Activated CD8-positive, alpha-beta T cell treated with anti-CD3 and anti-CD28 coated beads for 36 hours (primary cell): ENCODE results near the gene CRAT. TPM values are rescaled to one million over a fixed set of nuclear protein-coding genes. Genes with fewer than 3 reads are reported as not detected.
A peak's percentile ranks its signal among the peaks of the same experiment; 100 is the strongest.

Experiments used
- ATAC-seq: fragments of 200-7000 bp; cut with Tn5 transposase; one replicate; pipeline ENCODE4 v1.10.0; 2021; ENCODE audit warnings: mild to moderate bottlenecking, moderate library complexity
- CTCF ChIA-PET: fragments of 350-600 bp; sonication (Branson Sonifier 250); formaldehyde crosslinking; loops from one replicate; lab custom pipeline; 2021; ENCODE audit warnings: antibody characterized with exemption; lab: Charles Lee
- POLR2A ChIA-PET: fragments of 350-600 bp; sonication (Branson Sonifier 250); formaldehyde crosslinking; loops from one replicate; lab custom pipeline; 2021; ENCODE audit warnings: antibody characterized with exemption; lab: Charles Lee
- DNase-seq: peaks from one replicate; pipeline ENCODE4 v3.0.0-alpha.2; 2020
- H3K27ac Mint-ChIP-seq: one replicate; pipeline ENCODE4 v1.8.0; 2021; ENCODE audit warnings: mild to moderate bottlenecking, mixed read lengths
- H3K27me3 Mint-ChIP-seq: one replicate; pipeline ENCODE4 v1.8.0; 2021; ENCODE audit warnings: mixed read lengths
- H3K36me3 Mint-ChIP-seq: one replicate; pipeline ENCODE4 v1.8.0; 2021; ENCODE audit warnings: low read depth, mixed read lengths
- H3K4me1 Mint-ChIP-seq: one replicate; pipeline ENCODE4 v1.8.0; 2021; ENCODE audit warnings: low read depth, mixed read lengths
- H3K4me3 Mint-ChIP-seq: one replicate; pipeline ENCODE4 v1.8.0; 2021; ENCODE audit warnings: mild to moderate bottlenecking, moderate library complexity, mixed read lengths
- H3K9me3 Mint-ChIP-seq: one replicate; pipeline ENCODE4 v1.8.0; 2021; ENCODE audit warnings: mixed read lengths
- CTCF ChIP-seq: fragments of 200-600 bp; IDR thresholded peaks from one replicate; pipeline ENCODE4 v1.8.0; 2022; ENCODE audit warnings: antibody characterized with exemption, mild to moderate bottlenecking
- intact Hi-C: fragments of 100-400 bp; cut with micrococcal nuclease; formaldehyde crosslinking; loops from one replicate; pipeline ENCODE4 v1.10.0; 2022
- total RNA-seq, 2 experiments: library from RNA; stranded (reverse); gene quantifications; one replicate each; pipeline ENCODE4 v1.2.3, GENCODE V29; 2021

The CRAT gene
- total RNA-seq, 2 experiments from 2014 or later, result 11.8 to 12.7 TPM

- ChIA-PET CTCF (interaction anchor here (1.8 kb wide), 1 partner anchor 11 kb away, joined by 5 read pairs; the partner anchor contains the start of gene DOLPP1), POLR2A (interaction anchor here (1.4 to 1.5 kb wide), 3 partner anchors 10 to 42 kb away, joined by 3 to 5 read pairs (median 4); partner anchors contain the start of genes DOLPP1 and SH3GLB2)
- Mint-ChIP-seq H3K4me3 (peak overlapping the region; percentile 62), H3K27ac (peak overlapping the region; percentile 85), H3K9me3 (no peaks in the 10 kb centered on the region), H3K27me3 (no peaks in the 10 kb centered on the region), H3K36me3 (peaks cover 16% of the 10 kb centered on the region), H3K4me1 (peaks cover 45% of the 10 kb centered on the region)
- intact Hi-C loops, result no loop called here
- ATAC-seq, result no peak
- TF ChIP-seq CTCF, result no peak
- DNase-seq, result no peak
These were observed 40.5 kb downstream of the CRAT start for GRCh38 chr9:129069862-129070641.

GRCh38 chr9:129068990-129069861 is 41.4 kb downstream of the CRAT start:
- intact Hi-C loops, result no loop called here

GRCh38 chr9:129068110-129068509 is 42.5 kb downstream of the CRAT start:
- H3K27ac Mint-ChIP-seq, result peak overlapping the region; percentile 85
- no peak for TF ChIP-seq CTCF
- H3K36me3 Mint-ChIP-seq, result peaks cover 19% of the 10 kb centered on the region
- H3K4me3 Mint-ChIP-seq, result peak overlapping the region; percentile 62
- H3K27me3 Mint-ChIP-seq, result no peaks in the 10 kb centered on the region
- no peaks in the 10 kb centered on the region for H3K9me3 Mint-ChIP-seq
- DNase-seq (no peak), ATAC-seq (no peak)
- ChIA-PET CTCF (interaction anchor here (1.1 to 1.8 kb wide), 3 partner anchors 12 to 40 kb away, joined by 3 to 6 read pairs (median 5); partner anchors contain the start of genes DOLPP1 and SH3GLB2), POLR2A (interaction anchor here (0.8 to 1.3 kb wide), 4 partner anchors 12 to 572 kb away, joined by 3 to 5 read pairs (median 4); partner anchors contain the start of gene PTPA)
- intact Hi-C loops, result no loop called here
- peaks cover 37% of the 10 kb centered on the region for H3K4me1 Mint-ChIP-seq

More at GRCh38 chr9:129068990-129069861, 41.4 kb downstream of the CRAT start:
- TF ChIP-seq CTCF, result no peak
- Mint-ChIP-seq H3K27ac (peak overlapping the region; percentile 85), H3K4me1 (peaks cover 43% of the 10 kb centered on the region), H3K4me3 (peak overlapping the region; percentile 62), H3K36me3 (peaks cover 18% of the 10 kb centered on the region), H3K27me3 (no peaks in the 10 kb centered on the region), H3K9me3 (no peaks in the 10 kb centered on the region)
- DNase-seq (peak; percentile 87), ATAC-seq (peak; percentile 92)
- POLR2A ChIA-PET, result interaction anchor here (0.8 to 1.5 kb wide), 7 partner anchors 10 to 45 kb away, joined by 3 to 5 read pairs (median 3); partner anchors contain the start of genes DOLPP1 and SH3GLB2
- CTCF ChIA-PET, result interaction anchor here (1.3 to 1.8 kb wide), 2 partner anchors 12 to 41 kb away, joined by 3 to 5 read pairs; partner anchors contain the start of genes DOLPP1 and SH3GLB2

- no peak for ATAC-seq
- H3K27ac Mint-ChIP-seq, result no peak overlapping the region
These were observed 46.1 kb downstream of the CRAT start for GRCh38 chr9:129064499-129064908.

More at GRCh38 chr9:129064499-129064908, 46.1 kb downstream of the CRAT start:
- no peak for TF ChIP-seq CTCF
- ChIA-PET CTCF (no interaction called here), POLR2A (interaction anchor here (2.3 kb wide), 1 partner anchor 17 kb away, joined by 6 read pairs; no protein-coding TSS in a partner anchor)
- Mint-ChIP-seq H3K27me3 (no peaks in the 10 kb centered on the region), H3K4me1 (peaks cover 14% of the 10 kb centered on the region), H3K36me3 (peaks cover 21% of the 10 kb centered on the region), H3K4me3 (no peak overlapping the region), H3K9me3 (no peaks in the 10 kb centered on the region)
- no peak for DNase-seq
- intact Hi-C loops, result no loop called here
